Activated CD8-positive, alpha-beta memory T cell treated with anti-CD3 and anti-CD28 coated beads, Interleukin-2, amount 50 U/mL, for 48 hours (primary cell): ENCODE measurements around the gene SELENOW.
A peak's percentile ranks its signal among the peaks of the same experiment; 100 is the strongest.
"Not testable (repeated sequence)": the region's sequence is repeated elsewhere in the genome, so short reads cannot be mapped to it uniquely, and the experiment has no call there.

Source experiments
- DNase-seq: peaks from one replicate; pipeline ENCODE4 v3.0.0-alpha.2; 2020

The SELENOW gene

DNA sequence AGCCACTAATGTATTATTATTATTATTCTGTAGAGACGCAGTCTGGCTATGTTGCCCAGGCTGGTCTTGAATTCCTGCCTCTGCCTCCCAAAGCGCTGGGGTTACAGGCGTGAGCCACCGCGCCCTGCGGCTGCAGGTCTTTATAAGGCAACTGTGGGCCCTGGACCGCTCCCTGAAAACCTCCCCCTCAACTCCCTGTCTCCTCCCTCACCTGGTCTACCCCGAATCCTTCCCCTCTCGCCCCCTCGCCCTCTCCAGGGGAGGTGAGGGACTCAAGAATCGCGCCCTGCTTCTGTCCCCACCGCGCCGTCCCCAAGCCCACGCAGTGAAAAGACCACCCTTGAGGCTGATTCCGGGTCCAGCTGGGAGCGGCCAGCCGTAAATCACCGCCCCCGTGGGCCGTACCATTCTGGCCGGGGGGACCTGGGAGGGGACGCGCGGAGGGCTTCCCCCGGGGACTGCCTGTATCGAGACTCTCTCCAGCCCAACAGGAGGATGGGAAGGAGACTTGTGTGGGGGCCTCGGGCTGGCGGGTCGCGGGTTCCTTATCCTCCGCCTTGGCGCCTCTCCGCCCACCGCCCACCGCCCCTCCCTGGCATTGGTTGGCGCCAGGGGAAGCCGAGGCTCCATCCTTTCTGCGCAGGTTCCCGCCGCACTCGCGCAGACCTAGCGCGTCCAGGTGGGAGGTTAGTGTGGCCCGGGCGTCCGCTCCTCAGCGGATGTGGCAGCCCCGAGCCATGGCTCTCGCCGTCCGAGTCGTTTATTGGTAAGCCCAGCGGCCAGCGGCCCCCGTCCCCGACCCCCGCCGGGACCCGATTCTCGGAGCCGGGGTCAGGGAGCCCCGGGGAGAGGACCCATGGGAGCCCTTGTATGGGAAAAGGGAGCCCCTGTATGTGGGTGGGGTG lies at the start of gene SELENOW:
Gene SELENOW (plus strand): TSS at position 655 of the 905 bp plus-strand sequence. CDS start 83 bp downstream, at position 738.
- peak; percentile 89 for DNase-seq

DNA sequence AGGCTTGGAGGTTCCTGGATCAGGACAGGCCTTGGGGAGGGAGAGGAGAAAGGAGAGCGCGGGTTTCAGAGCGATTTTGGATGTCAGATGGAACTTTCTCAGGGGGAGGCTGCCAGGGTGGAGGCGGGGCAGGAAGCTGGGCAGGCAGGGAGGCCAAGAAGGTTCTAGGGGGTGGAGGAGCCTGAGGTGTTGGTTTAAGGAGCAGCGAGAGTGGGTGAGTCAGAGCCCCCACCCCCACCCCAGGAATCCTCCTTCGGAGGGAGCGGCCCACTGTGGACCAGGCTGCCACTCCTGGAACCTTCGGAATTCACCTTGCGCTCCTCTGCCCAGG lies 49.1 kb upstream of the SELENOW start:
- no peak for DNase-seq

DNA sequence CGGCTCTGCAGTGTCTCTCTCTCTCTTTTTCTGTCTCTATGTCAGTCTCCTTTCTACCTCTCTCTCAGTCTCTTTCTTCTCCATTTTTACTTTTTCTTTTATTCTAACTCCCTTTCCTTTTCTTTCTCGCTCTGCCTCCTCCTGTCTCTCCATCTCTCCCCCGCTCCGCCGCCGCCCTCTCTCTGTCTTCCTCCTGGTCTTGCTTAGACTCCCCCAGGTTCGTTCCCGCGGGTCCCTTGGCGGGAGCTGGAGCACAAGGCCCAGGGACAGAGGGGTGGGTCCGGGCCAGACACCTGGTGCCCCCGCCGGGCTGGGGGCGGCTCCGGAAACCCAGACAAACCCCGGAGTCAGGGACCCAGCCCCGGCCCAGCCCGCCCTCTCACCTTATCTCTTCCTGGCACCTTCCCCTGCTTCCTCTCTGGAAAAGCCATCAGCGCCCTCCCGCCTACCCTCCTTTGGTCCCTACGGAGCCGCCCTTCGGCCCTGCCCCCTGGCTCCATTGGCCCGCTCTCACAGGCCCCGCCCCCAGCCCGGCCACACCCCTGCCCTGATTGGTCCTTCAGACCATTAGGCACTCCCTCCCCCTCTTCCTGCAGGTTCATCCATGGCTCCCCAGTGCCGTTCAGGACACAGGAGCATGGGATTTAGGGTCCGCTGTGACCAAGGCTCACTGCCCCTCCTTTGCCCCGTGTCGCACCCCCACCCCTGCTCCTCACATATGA lies 48.5 kb upstream of the SELENOW start:
- DNase-seq = peak; percentile 84

DNA sequence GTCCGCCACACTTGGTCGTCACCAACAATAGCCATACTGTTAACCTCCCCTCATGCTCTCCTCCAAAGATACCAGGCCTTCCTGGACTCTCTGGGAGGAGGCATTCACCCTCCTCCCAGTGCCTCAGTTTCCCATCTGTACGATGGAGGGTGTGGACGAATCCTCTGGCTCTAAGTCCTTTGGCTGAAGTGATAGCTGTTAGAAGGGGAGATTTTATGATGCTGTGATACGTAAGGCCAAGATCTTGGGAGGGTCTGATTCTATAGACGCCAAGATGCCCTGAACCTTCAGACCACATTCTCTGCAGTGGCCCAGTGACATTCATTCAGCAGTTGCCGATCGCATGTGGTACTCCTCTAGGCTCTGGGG lies 48.0 kb upstream of the SELENOW start:
- DNase-seq = no peak

DNA sequence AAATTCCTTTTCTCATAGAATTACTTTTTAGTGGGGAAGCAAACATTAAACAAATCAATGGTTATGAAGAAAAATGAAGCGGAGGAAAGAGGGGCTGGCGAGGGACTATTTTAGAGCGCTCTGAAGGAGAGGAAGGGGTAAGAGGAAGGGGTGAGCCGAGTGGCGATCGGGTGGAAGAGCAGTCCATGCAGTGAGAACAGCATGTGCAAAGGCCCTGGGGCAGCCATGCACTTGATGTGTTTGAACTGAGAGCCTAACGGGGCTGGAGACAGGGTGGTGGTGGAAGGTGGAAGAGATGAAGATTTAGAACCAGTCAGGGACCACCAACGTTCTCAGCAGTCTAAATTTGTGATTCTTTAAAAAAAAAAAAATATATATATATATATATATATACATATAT lies 47.6 kb upstream of the SELENOW start:
- no peak for DNase-seq

DNA sequence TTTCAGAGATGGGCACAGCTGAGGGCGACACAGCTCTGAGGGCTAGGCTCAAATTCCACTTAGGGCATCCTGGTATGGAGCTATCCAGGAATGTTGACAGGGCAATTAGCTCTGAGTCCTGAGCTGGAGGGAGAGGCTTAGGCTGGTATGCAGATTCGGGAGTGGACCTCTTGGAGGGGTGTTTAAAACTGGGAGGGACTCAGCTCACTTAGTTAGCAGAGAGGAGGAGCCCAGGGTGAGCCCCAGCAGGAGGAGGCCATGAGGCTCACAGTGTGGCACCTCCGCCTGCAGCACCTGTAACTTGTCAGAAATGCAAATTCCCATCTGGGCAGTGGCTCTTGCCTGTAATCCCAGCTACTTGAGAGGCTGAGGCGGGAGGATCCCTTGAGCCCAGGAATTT lies 43.4 kb upstream of the SELENOW start:
- no peak for DNase-seq

DNA sequence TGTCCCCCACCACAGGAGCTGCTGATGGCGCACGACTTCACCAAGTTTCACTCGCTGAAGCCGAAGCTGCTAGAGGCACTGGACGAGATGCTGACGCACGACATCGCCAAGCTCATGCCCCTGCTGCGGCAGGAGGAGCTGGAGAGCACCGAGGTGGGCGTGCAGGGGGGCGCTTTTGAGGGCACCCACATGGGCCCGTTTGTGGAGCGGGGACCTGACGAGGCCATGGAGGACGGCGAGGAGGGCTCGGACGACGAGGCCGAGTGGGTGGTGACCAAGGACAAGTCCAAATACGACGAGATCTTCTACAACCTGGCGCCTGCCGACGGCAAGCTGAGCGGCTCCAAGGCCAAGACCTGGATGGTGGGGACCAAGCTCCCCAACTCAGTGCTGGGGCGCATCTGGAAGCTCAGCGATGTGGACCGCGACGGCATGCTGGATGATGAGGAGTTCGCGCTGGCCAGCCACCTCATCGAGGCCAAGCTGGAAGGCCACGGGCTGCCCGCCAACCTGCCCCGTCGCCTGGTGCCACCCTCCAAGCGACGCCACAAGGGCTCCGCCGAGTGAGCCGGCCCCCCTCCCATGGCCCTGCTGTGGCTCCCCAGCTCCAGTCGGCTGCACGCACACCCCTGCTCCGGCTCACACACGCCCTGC lies 37.5 kb upstream of the SELENOW start:
- no peak for DNase-seq

DNA sequence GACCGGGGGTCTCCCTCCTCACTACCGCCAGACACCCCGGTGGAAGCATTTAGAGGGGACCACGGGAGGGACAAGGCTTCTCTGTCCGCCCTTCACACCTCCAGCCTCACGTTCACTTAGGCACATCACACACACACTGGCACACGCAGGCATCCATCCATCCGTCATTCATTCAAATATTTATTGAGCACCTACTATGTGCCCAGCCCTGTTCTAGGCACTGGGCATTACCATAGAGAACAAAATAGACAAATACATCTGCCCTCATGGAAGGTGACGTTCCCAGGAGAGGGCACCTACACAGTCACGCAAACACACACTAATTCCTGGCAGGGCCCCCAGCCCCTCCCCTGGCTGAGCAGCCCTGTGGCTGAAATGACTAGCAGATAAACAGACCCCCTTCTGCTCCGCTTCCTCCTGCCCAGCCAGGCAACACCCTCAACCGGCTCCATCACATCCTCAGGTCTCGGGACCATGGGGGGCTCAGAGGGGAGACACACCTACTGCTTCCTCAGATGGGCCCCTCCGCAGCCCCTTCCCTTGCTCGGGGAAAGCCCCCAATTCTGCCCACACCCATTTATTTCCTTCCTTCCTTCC lies 36.9 kb upstream of the SELENOW start:
- no peak for DNase-seq

DNA sequence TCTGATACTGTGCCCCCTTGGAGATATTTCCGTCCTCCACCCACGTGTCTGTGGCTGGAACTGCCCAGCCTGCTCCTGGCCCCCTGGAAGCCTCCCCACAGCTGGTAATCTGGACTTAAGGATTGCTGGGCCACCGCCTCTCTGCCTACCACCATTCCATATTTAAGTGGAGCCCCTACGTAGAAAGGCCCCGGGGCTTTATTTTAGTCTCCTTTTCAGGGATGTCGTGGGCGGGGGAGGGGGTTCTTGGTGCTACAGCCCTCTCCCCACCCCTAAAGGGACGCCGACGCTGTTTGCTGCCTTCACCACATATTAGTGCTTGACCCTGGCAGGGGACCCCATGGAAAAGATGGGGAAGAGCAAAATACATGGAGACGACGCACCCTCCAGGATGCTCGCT lies 35.9 kb upstream of the SELENOW start:
- no peak for DNase-seq

DNA sequence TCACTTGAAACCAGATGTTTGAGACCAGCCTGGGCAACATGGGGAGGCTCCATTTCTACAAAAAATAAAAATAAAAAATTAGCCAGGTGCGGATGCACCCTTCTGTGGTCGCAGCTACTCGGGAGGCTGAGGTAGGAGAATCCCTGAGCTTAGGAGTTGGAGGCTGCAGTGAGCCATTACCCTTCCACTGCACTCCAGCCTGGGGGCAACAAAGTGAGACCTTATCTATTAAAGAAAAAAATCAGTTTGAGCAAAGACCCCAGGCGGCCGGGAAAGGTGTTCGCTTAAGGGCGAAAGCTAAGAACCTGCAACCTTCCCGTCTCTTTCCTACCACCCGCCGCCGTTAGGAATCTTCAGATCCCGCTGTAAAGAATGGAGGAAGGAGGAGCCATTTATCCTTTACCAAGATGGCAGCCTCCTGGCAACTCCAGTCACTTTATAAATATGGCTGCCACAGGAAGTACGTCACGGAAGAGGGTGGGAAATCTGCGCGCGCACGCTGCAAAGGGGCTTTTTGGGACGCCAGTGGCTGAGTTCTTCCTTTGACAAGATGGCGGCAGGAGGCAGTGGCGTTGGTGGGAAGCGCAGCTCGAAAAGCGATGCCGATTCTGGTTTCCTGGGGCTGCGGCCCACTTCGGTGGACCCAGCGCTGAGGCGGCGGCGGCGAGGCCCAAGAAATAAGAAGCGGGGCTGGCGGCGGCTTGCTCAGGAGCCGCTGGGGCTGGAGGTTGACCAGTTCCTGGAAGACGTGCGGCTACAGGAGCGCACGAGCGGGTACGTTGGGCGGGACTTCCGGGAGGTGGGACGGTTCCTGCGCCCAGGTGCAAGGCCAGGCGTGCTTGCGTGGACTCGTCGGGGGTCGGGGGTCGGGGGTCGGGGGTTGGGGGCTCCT lies 33.2 kb upstream of the SELENOW start, which contains the start of gene NOP53:
Gene NOP53 (plus strand): TSS at position 537 of the 892 bp plus-strand sequence. CDS start 14 bp downstream, at position 551.
- DNase-seq = peak; percentile 99

DNA sequence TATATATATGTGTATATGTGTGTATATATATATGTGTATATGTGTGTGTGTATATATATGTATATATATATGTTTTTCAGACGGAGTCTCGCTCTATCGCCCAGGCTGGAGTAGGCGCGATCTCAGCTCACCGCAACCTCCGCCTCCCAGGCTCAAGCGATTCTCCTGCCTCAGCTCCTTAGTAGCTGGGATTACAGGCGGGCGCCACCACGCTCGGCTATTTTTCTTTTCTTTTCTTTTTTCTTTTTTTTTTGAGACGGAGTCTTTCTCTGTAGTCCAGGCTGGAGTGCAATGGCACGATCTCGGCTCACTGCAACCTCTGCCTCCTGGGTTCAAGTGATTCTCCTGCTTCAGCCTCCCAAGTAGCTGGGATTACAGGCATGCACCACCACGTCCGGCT lies 32.4 kb upstream of the SELENOW start:
- DNase-seq = not testable (repeated sequence)

DNA sequence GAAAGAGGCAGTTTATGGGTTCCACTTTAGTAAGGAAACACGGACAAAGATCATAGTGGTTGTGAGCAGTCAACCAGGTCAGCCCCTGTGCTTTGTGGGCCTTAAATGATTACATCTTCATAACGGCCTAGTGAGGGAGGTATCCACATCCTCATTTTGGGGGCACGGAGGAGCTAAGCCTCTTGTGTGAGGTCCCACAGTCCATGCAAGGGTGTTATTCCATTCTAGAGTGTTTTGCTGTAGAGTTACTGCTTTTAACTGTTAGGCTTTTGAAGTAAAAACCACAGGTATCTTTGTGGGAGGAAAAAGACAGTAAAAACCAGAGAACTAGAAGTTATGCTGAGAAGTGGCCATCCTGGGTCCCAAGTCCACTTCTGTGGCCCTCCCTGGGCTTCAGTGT lies 29.2 kb upstream of the SELENOW start:
- DNase-seq = no peak

DNA sequence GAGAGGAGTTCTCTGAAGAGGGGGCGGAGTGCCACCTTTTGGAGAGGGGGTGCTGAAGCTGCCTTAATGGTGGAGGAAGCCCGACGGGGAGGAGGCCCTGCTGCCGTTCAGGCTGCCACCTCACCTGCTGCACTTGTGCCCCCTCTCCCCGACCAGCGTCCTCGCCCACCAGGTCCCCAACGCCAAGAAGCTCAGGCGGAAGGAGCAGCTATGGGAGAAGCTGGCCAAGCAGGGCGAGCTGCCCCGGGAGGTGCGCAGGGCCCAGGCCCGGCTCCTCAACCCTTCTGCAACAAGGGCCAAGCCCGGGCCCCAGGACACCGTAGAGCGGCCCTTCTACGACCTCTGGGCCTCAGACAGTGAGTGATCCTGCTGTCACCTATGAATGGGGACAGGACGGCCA lies 27.8 kb upstream of the SELENOW start:
- no peak for DNase-seq

DNA sequence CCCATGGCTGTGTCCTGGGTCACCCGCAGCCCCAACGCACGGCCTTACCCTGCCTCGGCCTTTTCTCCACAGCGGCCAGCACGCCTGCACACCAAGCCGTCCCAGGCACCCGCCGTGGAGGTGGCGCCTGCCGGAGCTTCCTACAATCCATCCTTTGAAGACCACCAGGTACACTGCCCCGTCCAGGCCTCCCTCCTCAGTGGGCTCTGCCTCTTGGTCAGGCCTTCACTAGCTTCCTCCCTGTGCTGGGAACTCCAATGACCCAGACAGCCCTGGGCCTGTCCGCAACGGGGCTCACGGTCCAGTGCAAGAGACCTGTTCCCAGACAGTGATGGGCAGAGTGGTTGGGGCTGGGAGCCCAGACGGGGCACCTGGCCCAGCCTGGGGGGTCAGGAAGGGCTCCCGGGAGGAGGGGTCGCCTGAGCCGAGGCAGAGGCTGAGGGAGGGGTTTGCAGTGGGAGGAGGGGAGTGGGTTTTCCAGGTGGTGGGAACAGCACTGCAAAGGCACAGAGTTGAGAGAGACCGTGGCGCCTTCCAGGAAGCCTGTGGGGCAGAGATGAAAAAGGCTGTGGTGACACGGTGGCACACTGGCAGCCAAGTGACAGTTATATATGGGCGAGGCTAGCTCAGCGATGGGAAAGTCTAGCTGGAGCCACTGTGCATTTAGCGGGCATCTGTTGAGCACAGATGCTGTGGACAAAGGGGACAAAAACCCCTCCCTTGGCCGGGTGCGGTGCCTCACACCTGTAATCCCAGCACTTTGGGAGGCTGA lies 25.9 kb upstream of the SELENOW start:
- no peak for DNase-seq

DNA sequence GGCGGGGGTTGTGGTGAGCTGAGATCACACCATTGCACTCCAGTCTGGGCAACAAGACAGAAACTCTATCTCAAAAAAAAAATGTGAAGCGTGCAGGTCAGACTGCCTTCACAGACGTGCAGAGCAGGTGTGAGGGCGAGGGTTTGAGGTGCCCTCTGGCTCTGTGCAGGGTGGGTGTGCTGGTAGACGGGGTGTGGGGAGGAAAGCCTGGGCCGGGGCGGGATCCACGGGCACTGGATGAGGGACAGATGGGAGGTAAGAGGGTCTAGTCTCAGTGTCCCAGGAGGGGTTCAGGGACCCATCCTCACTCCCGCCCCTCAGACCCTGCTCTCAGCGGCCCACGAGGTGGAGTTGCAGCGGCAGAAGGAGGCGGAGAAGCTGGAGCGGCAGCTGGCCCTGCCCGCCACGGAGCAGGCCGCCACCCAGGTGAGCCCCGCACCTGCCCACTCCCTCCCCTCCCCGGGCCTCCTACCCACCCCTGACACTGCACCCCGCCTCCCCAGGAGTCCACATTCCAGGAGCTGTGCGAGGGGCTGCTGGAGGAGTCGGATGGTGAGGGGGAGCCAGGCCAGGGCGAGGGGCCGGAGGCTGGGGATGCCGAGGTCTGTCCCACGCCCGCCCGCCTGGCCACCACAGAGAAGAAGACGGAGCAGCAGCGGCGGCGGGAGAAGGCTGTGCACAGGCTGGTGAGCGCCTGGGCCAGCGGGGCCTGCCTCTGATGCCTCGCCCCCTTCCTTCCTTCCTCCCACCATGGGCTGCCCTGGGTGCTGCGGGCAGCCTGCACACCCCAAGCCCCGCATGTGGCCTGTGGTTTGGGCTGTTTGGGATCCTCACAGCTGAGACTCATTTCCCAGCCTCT lies 24.1 kb upstream of the SELENOW start:
- DNase-seq = no peak

DNA sequence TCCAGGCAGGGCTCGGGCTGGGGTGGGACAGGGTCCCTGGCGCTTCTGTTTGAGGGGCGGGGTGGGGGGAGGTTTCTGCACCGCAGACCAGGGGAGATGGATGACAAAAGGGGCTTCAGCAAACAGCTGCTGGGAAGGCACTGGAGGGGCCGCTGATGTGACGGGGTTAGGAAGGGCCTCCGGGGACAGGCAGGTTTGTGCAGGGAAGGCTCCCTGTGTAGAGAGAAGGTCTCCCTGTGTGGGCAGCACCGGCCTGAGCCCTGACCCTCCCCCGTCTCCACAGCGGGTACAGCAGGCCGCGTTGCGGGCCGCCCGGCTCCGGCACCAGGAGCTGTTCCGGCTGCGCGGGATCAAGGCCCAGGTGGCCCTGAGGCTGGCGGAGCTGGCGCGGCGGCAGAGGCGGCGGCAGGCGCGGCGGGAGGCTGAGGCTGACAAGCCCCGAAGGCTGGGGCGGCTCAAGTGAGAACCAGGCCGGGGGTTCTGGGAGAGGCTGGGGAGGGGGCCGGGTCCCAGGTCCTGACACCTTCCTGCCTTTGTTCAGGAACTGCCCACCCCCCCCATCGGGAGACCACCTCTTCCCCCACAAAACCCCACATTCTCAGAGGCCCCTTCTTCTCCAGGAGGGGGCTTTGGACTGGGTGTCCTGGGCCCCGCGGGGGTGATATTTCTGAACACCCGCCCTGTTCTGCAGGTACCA lies 23.3 kb upstream of the SELENOW start:
- no peak for DNase-seq

DNA sequence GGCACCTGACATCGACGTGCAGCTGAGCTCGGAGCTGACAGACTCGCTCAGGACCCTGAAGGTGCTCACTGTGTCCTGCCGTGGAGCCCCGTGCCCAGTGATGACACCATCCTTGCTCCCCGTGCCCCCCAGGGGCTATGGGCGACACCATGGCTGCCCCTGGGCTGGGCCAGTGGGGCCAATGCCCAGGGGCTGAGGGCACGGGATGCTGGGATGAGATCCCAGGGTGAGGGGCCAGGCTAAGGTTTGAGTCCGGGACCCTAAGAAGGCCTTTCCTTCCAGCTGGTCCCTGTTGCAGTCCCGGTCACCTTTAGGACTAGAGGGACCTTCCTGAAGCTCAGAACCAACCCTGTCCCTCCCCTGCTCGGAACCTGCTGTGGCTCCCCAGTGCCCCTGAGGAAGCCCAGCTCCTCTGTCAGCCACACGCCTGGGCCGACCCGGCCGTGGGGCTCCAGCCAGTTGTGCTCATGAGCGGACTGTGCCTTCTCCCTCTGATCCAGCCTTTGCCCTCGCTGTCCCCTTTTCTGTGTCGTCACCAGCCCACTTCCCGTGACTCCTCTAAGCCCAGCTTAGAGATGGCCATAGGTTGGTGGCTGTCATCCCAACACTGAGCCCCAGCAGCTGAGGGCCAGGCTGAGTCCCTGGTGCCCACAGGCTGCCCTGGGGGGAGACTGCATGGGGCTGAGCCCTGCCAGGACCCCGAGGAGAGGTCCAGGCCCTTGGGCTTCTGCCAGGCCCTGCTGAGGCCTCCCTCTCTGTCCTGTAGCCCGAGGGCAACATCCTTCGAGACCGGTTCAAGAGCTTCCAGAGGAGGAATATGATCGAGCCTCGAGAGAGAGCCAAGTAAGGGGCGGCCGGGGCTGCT lies 22.5 kb upstream of the SELENOW start:
- DNase-seq = no peak

DNA sequence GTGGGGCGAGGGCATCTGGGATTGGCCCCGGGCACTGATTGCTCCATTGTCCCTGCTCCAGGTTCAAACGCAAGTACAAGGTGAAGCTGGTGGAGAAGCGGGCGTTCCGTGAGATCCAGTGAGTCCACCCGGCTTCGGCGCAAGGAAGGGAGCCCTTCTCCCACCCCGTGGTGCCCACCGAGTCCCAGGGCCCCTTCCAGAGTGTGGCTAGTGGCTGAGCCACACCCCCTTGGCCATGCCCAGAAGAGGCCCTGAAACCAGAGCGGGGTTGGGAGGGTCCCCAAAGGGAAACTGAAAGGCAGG lies 21.9 kb upstream of the SELENOW start:
- no peak for DNase-seq
